Smooth muscle cell (in vitro differentiated cells): Measurements from ENCODE around the gene MOGAT1. TPM values are rescaled to one million over a fixed set of nuclear protein-coding genes. Genes with fewer than 3 reads are reported as not detected.

Experiments used
- DNase-seq: peaks from one replicate; lab custom pipeline; 2025; ENCODE audit not compliant: unreplicated experiment; lab: John Stamatoyannopoulos, UW
- H2AFZ ChIP-seq: fragments of 200-600 bp; sonication (generic); 2 replicates; pipeline ENCODE4 v1.6.0; 2016; ENCODE audit warnings: antibody characterized with exemption, low read depth, mild to moderate bottlenecking
- H3F3A ChIP-seq: fragments of 200-600 bp; sonication (generic); 2 replicates; pipeline ENCODE4 v1.6.0; 2017; ENCODE audit warnings: antibody characterized with exemption, low read depth
- H3K27ac ChIP-seq: fragments of 200-600 bp; sonication (generic); 2 replicates; pipeline ENCODE4 v1.5.1; 2016; ENCODE audit warnings: low read depth, mild to moderate bottlenecking
- H3K27me3 ChIP-seq: fragments of 200-600 bp; sonication (generic); 2 replicates; pipeline ENCODE4 v1.6.1; 2016; ENCODE audit warnings: low read depth, mild to moderate bottlenecking
- H3K36me3 ChIP-seq: fragments of 200-600 bp; sonication (generic); 2 replicates; pipeline ENCODE4 v1.5.1; 2016; ENCODE audit warnings: low read depth
- H3K4me1 ChIP-seq: fragments of 200-600 bp; sonication (generic); 2 replicates; pipeline ENCODE4 v1.5.1; 2016; ENCODE audit warnings: low read depth
- H3K4me2 ChIP-seq: fragments of 200-600 bp; sonication (generic); 2 replicates; pipeline ENCODE4 v1.6.0; 2016; ENCODE audit warnings: mild to moderate bottlenecking
- H3K4me3 ChIP-seq: fragments of 200-600 bp; sonication (generic); 2 replicates; pipeline ENCODE4 v1.5.1; 2016; ENCODE audit warnings: mild to moderate bottlenecking
- H3K79me2 ChIP-seq: fragments of 200-600 bp; sonication (generic); 2 replicates; pipeline ENCODE4 v1.6.0; 2016; ENCODE audit warnings: low read depth, mild to moderate bottlenecking
- H3K9ac ChIP-seq: fragments of 200-600 bp; sonication (generic); 2 replicates; pipeline ENCODE4 v1.6.0; 2016; ENCODE audit warnings: low read depth
- H3K9me3 ChIP-seq: fragments of 200-600 bp; sonication (generic); replicated peaks from 2 replicates; pipeline ENCODE4 v1.5.1; 2016; ENCODE audit warnings: low read depth
- H4K20me1 ChIP-seq: fragments of 200-600 bp; sonication (generic); 2 replicates; pipeline ENCODE4 v1.6.0; 2016; ENCODE audit warnings: low read depth
- CTCF ChIP-seq: fragments of 200-600 bp; sonication (generic); IDR thresholded peaks from 2 replicates; pipeline ENCODE4 v1.5.1; 2017; ENCODE audit warnings: borderline replicate concordance, mild to moderate bottlenecking, antibody characterized with exemption; ENCODE audit not compliant: insufficient read depth, poor library complexity, severe bottlenecking
- WGBS: methylation state at CpG from one replicate; pipeline ENCODE4 v1.1.7; 2016; ENCODE audit warnings: low lambda C conversion rate; 5-methylcytosine and 5-hydroxymethylcytosine counted together
- polyA plus RNA-seq: library from polyadenylated mRNA; unstranded; fragments of >200 nt; fragmentation: Nextera tagmentation; extraction: Ambion mirVana; gene quantifications from 2 replicates; pipeline ENCODE4 v1.2.1, GENCODE V29; 2016
- total RNA-seq: library from RNA; depleted of rRNA; stranded (reverse); fragments of >200 nt; gene quantifications from 2 replicates; pipeline ENCODE4 v1.2.3, GENCODE V29; 2014

Gene MOGAT1
- total and polyA plus RNA-seq, 2 experiments from 2014 or later, result 0.25 TPM; not detected in 1

GRCh38 chr2:222756951-222757650 is 85.6 kb downstream of the MOGAT1 start:
- Histone ChIP-seq H4K20me1 (no peaks in the 10 kb centered on the region), H3K4me3 (no peak overlapping the region), H3K4me2 (peak overlapping the region; percentile 46), H2AFZ (no peak overlapping the region), H3K36me3 (no peaks in the 10 kb centered on the region), H3K9me3 (no peaks in the 10 kb centered on the region), H3K9ac (no peak overlapping the region), H3K27ac (peak overlapping the region; percentile 61), H3F3A (peaks cover 10% of the 10 kb centered on the region), H3K79me2 (no peaks in the 10 kb centered on the region), H3K4me1 (peaks cover 24% of the 10 kb centered on the region), H3K27me3 (no peaks in the 10 kb centered on the region)
- no peak for DNase-seq
- WGBS, result 19% methylated on average over 5 of the region's 5 CpGs
- no peak for TF ChIP-seq CTCF

Other genes with a start within 250 kb of the MOGAT1 start
- gene SGPP2, start 247.1 kb upstream of the MOGAT1 start, total RNA-seq, result 1.4 and 1.5 TPM in 2 replicates
- 0.30 and 0.66 TPM in 2 replicates for gene SGPP2, start 247.1 kb upstream of the MOGAT1 start, polyA plus RNA-seq
- gene FARSB, start 15.6 kb upstream of the MOGAT1 start, total RNA-seq, result 20.3 and 25.7 TPM in 2 replicates
- gene FARSB, start 15.6 kb upstream of the MOGAT1 start, polyA plus RNA-seq, result 27.0 and 32.4 TPM in 2 replicates
- gene ACSL3, start 189.4 kb downstream of the MOGAT1 start, total RNA-seq, result 178 and 183 TPM in 2 replicates
- gene ACSL3, start 189.4 kb downstream of the MOGAT1 start, polyA plus RNA-seq, result 111 TPM in 2 replicates